OCI-LY3 (cell line): Measurements from ENCODE around the gene PTPN13.

Experiments used
- EZH2phosphoT487 ChIP-seq: fragments of 200-600 bp; shearing (Covaris generic); IDR thresholded peaks from 2 replicates; pipeline ENCODE4 v1.6.1; 2018; ENCODE audit warnings: antibody characterized with exemption, mixed run types, low read depth
- TF ChIP-seq, protein P1 (sequence below): fragments of 200-600, 300-600 bp; sonication (generic); IDR thresholded peaks from 2 replicates; pipeline ENCODE4 v1.5.1; 2014; ENCODE audit warnings: antibody characterized with exemption, low read length, low read depth

DNA sequence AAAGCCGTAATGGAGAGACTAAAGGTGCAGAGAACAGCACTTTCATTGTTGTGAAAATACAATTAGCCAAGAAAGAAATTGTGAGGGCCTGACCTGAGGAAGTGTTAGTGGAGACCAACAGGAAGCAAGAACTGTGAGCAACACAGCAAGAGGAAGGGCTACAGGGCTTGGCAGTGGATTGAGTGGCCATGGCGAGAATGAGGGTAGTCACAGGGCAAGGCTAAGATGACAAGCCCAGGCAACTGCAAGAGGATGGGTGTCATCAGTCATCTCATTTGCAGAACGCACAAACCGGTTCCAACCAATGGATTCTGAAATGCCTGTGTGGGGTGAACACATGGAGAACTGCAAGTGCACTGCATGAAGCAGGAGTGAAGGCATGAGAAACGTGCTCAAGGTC is 251.5 kb downstream of the PTPN13 start:
- TF ChIP-seq, protein P1, sequence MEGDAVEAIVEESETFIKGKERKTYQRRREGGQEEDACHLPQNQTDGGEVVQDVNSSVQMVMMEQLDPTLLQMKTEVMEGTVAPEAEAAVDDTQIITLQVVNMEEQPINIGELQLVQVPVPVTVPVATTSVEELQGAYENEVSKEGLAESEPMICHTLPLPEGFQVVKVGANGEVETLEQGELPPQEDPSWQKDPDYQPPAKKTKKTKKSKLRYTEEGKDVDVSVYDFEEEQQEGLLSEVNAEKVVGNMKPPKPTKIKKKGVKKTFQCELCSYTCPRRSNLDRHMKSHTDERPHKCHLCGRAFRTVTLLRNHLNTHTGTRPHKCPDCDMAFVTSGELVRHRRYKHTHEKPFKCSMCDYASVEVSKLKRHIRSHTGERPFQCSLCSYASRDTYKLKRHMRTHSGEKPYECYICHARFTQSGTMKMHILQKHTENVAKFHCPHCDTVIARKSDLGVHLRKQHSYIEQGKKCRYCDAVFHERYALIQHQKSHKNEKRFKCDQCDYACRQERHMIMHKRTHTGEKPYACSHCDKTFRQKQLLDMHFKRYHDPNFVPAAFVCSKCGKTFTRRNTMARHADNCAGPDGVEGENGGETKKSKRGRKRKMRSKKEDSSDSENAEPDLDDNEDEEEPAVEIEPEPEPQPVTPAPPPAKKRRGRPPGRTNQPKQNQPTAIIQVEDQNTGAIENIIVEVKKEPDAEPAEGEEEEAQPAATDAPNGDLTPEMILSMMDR, result no peak
- TF ChIP-seq EZH2phosphoT487, result no peak
